Thymus (tissue), 11 donors: ENCODE results near the gene EIF4B. TPM values are rescaled to one million over a fixed set of nuclear protein-coding genes. Genes with fewer than 3 reads are reported as not detected.

Source experiments
- DNase-seq, 9 donors: peaks; one replicate each; pipeline ENCODE4 v3.0.0-alpha.2; 2013; ENCODE audit warnings: low spot score in 9 of 9, low read depth in 6 of 9, missing footprints in 1 of 9
- H3K27ac ChIP-seq, 2 donors: one replicate each; pipeline ENCODE4 v1.5.1; 2013; ENCODE audit warnings: control low read depth in 1 of 2, low read depth in 1 of 2, low read length in 1 of 2, mild to moderate bottlenecking in 1 of 2, moderate library complexity in 1 of 2
- H3K27me3 ChIP-seq, 2 donors: one replicate each; pipeline ENCODE4 v1.5.1; 2013; ENCODE audit warnings: low read length in 1 of 2; ENCODE audit not compliant: control insufficient read depth in 2 of 2, insufficient read depth in 1 of 2
- H3K36me3 ChIP-seq, 2 donors: one replicate each; pipeline ENCODE4 v1.5.1; 2013; ENCODE audit warnings: low read length in 1 of 2, mild to moderate bottlenecking in 1 of 2, moderate library complexity in 1 of 2; ENCODE audit not compliant: control insufficient read depth in 2 of 2, insufficient read depth in 2 of 2
- H3K4me1 ChIP-seq, 2 donors: one replicate each; pipeline ENCODE4 v1.5.1; 2013; ENCODE audit warnings: low read length in 2 of 2; ENCODE audit not compliant: control insufficient read depth in 2 of 2, insufficient read depth in 2 of 2
- H3K4me3 ChIP-seq, 2 donors: one replicate each; pipeline ENCODE4 v1.5.1; 2013; ENCODE audit warnings: low read length in 2 of 2, control low read depth in 1 of 2, mild to moderate bottlenecking in 1 of 2
- H3K9me3 ChIP-seq, 2 donors: one replicate each; pipeline ENCODE4 v1.5.1; 2013; ENCODE audit warnings: low read length in 1 of 2, mild to moderate bottlenecking in 1 of 2; ENCODE audit not compliant: control insufficient read depth in 2 of 2, insufficient read depth in 1 of 2
- WGBS: extraction: QIAGEN DNeasy Blood & Tissue Kit; methylation state at CpG from one replicate; pipeline ENCODE4 v1.1.7; 2013; 5-methylcytosine and 5-hydroxymethylcytosine counted together
- polyA plus RNA-seq: library from polyadenylated mRNA; stranded (reverse); fragments of 200-250 nt; gene quantifications from one replicate; pipeline ENCODE4 v1.2.3, GENCODE V29; 2013
- total RNA-seq: library from RNA; stranded (reverse); fragments of 120-200 nt; gene quantifications from one replicate; pipeline ENCODE4 v1.2.4, GENCODE V29; 2013
- donor health status: healthy.

The EIF4B gene
- total and polyA plus RNA-seq, 2 donors = 148 to 432 TPM

DNA sequence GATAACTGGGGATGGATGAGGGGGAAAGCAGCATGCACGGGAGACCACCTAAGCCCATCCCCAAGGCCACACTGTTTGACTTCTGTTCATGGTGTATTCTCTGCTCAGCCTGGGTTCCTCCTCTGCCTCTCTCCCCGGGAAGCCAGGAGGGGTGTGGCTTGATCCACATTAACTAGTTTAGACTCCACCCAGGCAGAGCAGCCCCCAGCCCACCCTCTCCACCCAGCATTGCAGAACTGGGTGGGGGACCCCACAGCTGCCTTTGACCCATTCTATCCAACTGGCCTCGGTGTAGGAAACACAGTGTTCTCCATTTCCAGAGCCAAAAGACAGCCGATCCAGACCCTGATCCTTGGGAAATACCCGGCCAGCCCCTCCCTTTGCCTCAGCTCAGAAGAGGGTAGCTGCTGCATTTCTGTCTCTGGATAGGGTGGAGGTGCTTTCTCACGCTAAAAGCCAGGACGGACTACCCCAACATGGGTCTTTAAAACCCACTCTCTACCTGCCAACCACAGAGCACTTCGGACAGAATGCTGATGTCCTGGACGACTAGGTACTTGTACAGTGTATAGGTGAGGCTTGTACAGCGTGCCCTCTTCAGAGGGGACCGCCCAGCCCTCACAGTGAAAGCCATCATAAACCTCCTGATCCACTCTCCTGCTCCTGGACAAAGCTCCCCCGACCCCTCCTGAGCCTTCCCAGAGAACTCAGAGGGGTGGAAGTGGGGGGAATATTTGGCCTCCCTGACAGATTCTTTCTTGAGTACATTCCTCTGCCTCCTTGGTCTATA is 63.6 kb downstream of the EIF4B start:
- peaks cover 0 to 42% of the 10 kb centered on the region in 2 donors for H3K4me1 ChIP-seq
- H3K36me3 ChIP-seq = peaks cover 53 to 59% of the 10 kb centered on the region in 2 donors

DNA sequence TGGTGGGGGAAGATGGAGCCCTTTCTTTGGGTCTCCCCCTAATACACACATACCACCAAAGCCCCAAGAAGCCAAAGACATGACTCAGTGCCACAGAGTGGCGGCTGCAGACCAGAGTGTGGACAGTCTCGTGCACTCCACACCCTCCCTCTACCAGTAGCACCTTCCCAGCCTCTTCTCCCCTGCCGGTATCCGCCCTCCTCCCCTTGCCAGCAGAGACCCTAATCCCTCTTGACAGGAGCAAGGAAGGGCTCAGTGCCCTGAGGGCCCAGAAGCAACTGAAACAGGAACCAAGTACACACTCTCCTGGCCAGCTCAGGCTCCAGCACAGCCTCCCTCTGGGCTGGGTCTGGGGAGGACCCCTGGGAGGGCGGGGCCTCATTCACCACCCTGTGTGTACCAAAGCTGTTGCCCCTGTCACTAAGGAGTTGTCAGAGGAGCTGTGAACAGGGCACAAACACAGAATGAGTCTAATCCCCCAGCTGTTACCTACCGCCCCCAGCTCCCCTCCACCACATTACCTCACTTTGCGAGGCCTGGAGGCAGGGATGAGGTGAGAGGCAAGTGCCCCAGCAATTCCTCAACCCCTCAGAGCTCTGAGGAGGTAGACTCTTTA is 64.7 kb downstream of the EIF4B start:
- H3K27me3 ChIP-seq = no peaks in the 10 kb centered on the region
- no peak overlapping the region for H3K4me3 ChIP-seq
- peaks cover 57 to 59% of the 10 kb centered on the region in 2 donors for H3K36me3 ChIP-seq
- H3K9me3 ChIP-seq = no peaks in the 10 kb centered on the region
- peaks cover 0 to 40% of the 10 kb centered on the region in 2 donors for H3K4me1 ChIP-seq
- WGBS = 92% methylated on average over 7 of the region's 7 CpGs
- peak overlapping the region in 1 of 2 donors; percentile 24 for H3K27ac ChIP-seq
- no peak for DNase-seq

More for the DNA sequence above, 63.6 kb downstream of the EIF4B start:
- no peak overlapping the region for H3K27ac ChIP-seq
- no peak for DNase-seq
- no peaks in the 10 kb centered on the region for H3K9me3 ChIP-seq
- 91% methylated on average over 12 of the region's 12 CpGs for WGBS
- no peak overlapping the region for H3K4me3 ChIP-seq
- H3K27me3 ChIP-seq = no peaks in the 10 kb centered on the region

DNA sequence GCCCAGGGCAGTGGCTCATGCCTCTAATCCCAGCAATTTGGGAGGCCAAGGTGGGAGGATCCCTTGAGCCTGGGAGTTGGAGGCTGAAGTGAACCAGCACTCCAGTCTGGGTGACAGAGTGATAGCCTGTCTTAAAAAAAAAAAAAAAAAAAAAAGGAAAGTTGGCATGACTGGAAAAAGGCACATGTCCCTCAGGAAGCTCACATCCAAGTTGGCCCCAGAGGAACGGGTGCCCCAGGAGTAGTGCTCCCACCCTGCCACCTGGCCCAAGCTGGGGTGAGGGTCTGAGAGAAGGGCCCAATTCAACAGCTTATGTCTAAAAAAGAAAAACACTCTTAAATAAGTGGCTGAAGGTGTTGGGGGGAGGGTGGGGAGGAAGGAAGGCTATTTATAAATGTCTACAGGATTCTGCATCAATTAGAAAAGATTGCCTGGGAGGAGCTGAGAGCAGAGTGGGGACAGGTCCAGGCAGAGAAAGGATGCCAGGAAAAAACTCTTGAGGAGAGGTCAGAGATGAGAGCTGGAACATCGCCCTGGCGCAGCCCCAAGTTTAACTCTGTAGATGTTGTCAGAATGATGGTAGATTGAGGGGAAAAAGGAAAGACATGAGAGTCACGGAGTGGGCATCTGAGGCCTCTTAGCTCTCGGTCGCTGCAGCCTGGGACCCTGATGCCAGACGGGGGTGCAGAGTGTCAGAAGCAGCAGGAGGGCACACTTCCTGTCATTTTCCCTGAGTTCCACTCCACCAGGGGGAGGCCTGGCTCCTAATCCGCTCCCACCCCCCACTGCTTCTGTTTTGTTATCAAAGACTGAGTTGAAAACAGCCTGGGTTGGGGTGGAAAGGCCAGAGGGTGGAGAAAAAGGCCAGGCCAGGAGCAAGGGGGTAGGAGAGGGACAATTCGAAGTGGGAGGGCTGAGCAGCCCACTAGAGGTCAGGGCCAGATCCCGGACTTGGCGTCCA is 65.6 kb downstream of the EIF4B start:
- WGBS = 90% methylated on average over 11 of the region's 11 CpGs
- Histone ChIP-seq H3K27ac (peak overlapping the region; percentile 61 to 68), H3K4me3 (no peak overlapping the region), H3K9me3 (no peaks in the 10 kb centered on the region), H3K4me1 (peaks cover 0 to 35% of the 10 kb centered on the region in 2 donors), H3K36me3 (peaks cover 60 to 61% of the 10 kb centered on the region in 2 donors), H3K27me3 (no peaks in the 10 kb centered on the region)
- DNase-seq = no peak

DNA sequence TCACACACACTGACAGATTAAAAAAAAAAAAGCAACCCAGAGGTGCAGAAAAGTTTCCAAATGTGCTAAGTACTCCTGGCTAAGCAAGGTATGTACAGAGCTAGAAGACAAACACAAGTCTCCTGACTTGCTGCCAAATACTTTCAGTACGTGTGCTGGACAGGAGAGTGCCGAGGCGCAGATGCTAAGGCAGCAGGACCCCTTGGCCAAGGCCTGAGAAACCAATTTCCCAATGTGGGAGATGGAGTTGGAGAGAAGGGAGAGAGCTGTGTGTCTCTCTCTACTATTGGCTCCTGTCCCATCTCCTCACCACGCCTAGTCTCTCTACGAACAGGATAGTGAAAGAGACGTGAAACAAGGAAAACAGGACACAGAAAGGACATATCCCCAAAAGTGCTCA is 67.6 kb downstream of the EIF4B start:
- Histone ChIP-seq H3K4me1 (peaks cover 5 to 43% of the 10 kb centered on the region in 2 donors), H3K27ac (no peak overlapping the region), H3K36me3 (peaks cover 48 to 56% of the 10 kb centered on the region in 2 donors), H3K4me3 (no peak overlapping the region), H3K9me3 (no peaks in the 10 kb centered on the region), H3K27me3 (no peaks in the 10 kb centered on the region)
- WGBS = 96% methylated on average over 6 of the region's 6 CpGs
- no peak for DNase-seq

DNA sequence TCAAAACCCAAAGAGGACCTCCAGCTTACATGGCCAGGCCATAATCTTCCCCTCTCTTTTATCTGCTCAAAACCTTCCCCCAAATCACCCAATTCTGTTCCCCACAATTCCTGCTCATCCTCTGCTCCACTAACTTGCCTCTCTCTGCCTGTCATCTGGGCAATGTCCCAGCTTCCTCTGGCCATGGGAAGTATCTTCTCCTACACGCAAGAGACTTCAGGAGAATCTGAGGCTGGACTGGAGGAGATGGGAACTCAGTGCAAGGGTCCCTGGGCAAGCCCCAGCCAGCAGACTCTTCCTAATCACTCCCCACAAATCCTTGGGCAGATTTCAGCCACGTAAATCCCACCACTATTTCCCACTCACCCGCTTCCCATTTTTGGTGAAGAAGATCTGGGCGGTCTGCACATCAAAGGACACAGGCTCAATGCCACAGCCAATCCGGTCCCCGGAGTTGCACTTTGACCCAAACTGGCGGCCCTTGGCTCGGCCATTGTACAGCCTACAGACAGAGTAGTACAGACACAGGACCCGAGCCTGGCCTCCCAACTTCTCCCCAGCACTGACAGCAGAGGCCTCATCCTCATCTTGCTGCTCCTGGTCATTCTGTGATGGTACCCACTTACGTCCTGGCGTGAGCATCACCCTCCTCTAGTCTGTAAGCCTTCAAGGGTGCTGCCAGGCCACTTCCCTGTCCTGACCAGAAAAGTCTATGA is 68.2 kb downstream of the EIF4B start:
- WGBS = 97% methylated on average over 11 of the region's 11 CpGs
- Histone ChIP-seq H3K27ac (no peak overlapping the region), H3K36me3 (peaks cover 44 to 56% of the 10 kb centered on the region in 2 donors), H3K9me3 (no peaks in the 10 kb centered on the region), H3K27me3 (no peaks in the 10 kb centered on the region), H3K4me1 (peaks cover 5 to 40% of the 10 kb centered on the region in 2 donors), H3K4me3 (no peak overlapping the region)
- no peak for DNase-seq

DNA sequence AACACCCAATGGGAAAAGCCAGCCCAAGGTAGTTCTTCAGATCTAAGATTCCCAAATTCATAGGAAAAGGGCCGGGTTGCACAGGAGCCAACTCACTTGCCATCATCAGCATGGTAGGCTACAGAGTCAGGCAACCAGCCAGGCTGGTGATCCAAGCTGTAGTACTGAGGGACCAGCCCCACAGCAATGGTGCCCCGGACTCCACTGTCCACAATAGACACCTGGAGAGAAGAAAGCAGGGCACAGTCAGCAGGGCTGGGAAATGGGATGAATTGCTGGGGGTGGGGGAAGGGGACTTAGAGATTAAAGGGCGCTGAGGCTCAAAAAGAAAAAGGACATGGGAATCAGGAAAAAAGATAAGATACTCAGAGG is 68.7 kb downstream of the EIF4B start:
- no peak overlapping the region for H3K27ac ChIP-seq
- H3K4me1 ChIP-seq = peaks cover 7 to 40% of the 10 kb centered on the region in 2 donors
- peaks cover 41 to 52% of the 10 kb centered on the region in 2 donors for H3K36me3 ChIP-seq
- 99% methylated on average over 3 of the region's 3 CpGs for WGBS
- DNase-seq = no peak
- no peaks in the 10 kb centered on the region for H3K27me3 ChIP-seq
- H3K4me3 ChIP-seq = no peak overlapping the region
- no peaks in the 10 kb centered on the region for H3K9me3 ChIP-seq

DNA sequence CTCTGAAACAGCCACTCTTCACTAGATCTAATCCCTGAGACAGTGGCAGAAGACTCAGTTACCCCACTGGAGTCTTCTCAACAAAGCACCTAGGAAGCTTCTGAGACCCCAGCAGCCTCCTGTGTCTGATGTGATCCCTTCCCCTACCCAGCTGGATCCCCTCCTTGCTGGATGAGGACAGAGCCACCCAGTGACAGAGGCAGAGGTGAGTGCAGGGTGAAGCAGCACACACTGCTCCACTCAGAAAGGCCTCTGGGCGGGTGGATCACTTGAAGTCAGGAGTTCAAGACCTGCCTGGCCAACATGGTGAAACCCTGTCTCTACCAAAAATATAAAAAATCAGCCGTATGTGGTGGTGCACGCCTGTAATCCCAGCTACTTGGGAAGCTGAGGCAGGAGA is 70.2 kb downstream of the EIF4B start:
- H3K27ac ChIP-seq = no peak overlapping the region
- H3K4me3 ChIP-seq = no peak overlapping the region
- H3K4me1 ChIP-seq = peaks cover 7 to 29% of the 10 kb centered on the region in 2 donors
- no peaks in the 10 kb centered on the region for H3K9me3 ChIP-seq
- H3K36me3 ChIP-seq = peaks cover 37 to 41% of the 10 kb centered on the region in 2 donors
- no peak for DNase-seq
- 97% methylated on average over 3 of the region's 3 CpGs for WGBS
- no peaks in the 10 kb centered on the region for H3K27me3 ChIP-seq

DNA sequence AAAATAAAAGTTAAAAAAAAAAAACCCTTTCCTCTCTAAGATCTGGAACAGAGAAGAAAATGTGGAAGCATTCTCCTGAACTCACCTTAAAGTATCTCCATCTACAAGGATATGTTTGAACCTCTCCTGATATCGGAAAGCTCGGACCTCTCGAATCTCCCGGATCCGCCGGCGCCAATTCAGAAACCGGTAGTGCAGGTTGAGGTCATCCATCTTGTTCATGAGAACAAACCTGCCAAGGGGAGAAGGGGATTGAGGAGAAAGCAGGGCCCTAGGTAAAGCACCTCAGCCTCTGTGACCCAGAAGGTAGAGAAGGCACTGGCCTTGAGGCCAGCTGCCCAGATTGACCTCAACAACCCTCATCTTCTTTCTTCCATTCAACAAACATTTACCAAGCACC is 70.8 kb downstream of the EIF4B start:
- 96% methylated on average over 8 of the region's 8 CpGs for WGBS
- no peak for DNase-seq
- H3K4me3 ChIP-seq = no peak overlapping the region
- H3K27ac ChIP-seq = no peak overlapping the region
- no peaks in the 10 kb centered on the region for H3K27me3 ChIP-seq
- H3K9me3 ChIP-seq = no peaks in the 10 kb centered on the region
- H3K36me3 ChIP-seq = peaks cover 37 to 38% of the 10 kb centered on the region in 2 donors
- H3K4me1 ChIP-seq = peaks cover 7 to 26% of the 10 kb centered on the region in 2 donors
